Natural killer cell (primary cell): ENCODE results near the gene CDK5RAP1. TPM values are rescaled to one million over a fixed set of nuclear protein-coding genes. Genes with fewer than 3 reads are reported as not detected.
A peak's percentile ranks its signal among the peaks of the same experiment; 100 is the strongest.
"Not testable (repeated sequence)": the region's sequence is repeated elsewhere in the genome, so short reads cannot be mapped to it uniquely, and the experiment has no call there.

Experiments used
- ATAC-seq, 3 donors: fragments of 150-1000 bp in 2 of 3; fragments of 200-7000 bp in 1 of 3; cut with Tn5 transposase; 1 replicate in 1 of 3; 2 replicates in 2 of 3; pipeline ENCODE4 v1.10.0; 2021; ENCODE audit warnings: mild to moderate bottlenecking in 2 of 3, moderate library complexity in 2 of 3
- DNase-seq, 2 donors: peaks; one replicate each; pipeline versions ENCODE4 v3.0.0 to v3.0.0-alpha.2; 2013 to 2021; ENCODE audit warnings: mixed read lengths in 1 of 2
- H3K27ac ChIP-seq: one replicate; pipeline ENCODE4 v1.5.1; 2013; ENCODE audit warnings: mild to moderate bottlenecking, low read length
- H3K27me3 ChIP-seq: one replicate; pipeline ENCODE4 v1.6.1; 2013; ENCODE audit warnings: low read length; ENCODE audit not compliant: control insufficient read depth, insufficient read depth
- H3K36me3 ChIP-seq: one replicate; pipeline ENCODE4 v1.6.1; 2013; ENCODE audit warnings: low read length; ENCODE audit not compliant: control insufficient read depth, insufficient read depth
- H3K4me1 ChIP-seq: one replicate; pipeline ENCODE4 v1.6.1; 2013; ENCODE audit warnings: low read length; ENCODE audit not compliant: control insufficient read depth, insufficient read depth
- H3K4me3 ChIP-seq: one replicate; pipeline ENCODE4 v1.5.1; 2013; ENCODE audit warnings: low read length
- H3K9me3 ChIP-seq: one replicate; pipeline ENCODE4 v1.6.1; 2013; ENCODE audit warnings: low read length; ENCODE audit not compliant: control insufficient read depth, insufficient read depth
- H3K27ac Mint-ChIP-seq, 2 donors: one replicate each; pipeline ENCODE4 v1.8.0; 2022; ENCODE audit warnings: mild to moderate bottlenecking in 2 of 2, mixed read lengths in 2 of 2, moderate library complexity in 1 of 2
- H3K27me3 Mint-ChIP-seq, 2 donors: one replicate each; pipeline ENCODE4 v1.8.0; 2022; ENCODE audit warnings: low read depth in 2 of 2, mixed read lengths in 2 of 2
- H3K36me3 Mint-ChIP-seq: one replicate; pipeline ENCODE4 v1.8.0; 2022; ENCODE audit warnings: mixed read lengths
- H3K4me1 Mint-ChIP-seq, 2 donors: one replicate each; pipeline ENCODE4 v1.8.0; 2022; ENCODE audit warnings: mixed read lengths in 2 of 2
- H3K4me3 Mint-ChIP-seq: one replicate; pipeline ENCODE4 v1.8.0; 2022; ENCODE audit warnings: mild to moderate bottlenecking, moderate library complexity, mixed read lengths
- H3K9me3 Mint-ChIP-seq, 2 donors: one replicate each; pipeline ENCODE4 v1.8.0; 2022; ENCODE audit warnings: mixed read lengths in 2 of 2
- WGBS: methylation state at CpG from one replicate; pipeline ENCODE4 v1.1.7; 2013; ENCODE audit warnings: missing lambda C conversion rate; ENCODE audit not compliant: insufficient coverage; 5-methylcytosine and 5-hydroxymethylcytosine counted together
- intact Hi-C: fragments of 100-400 bp; cut with micrococcal nuclease; formaldehyde crosslinking; loops from one replicate; pipeline ENCODE4 v1.14.2; 2022
- total RNA-seq, 4 donors: library from RNA; stranded (reverse); fragments of 120-200 nt in 1 of 4; gene quantifications; one replicate each; pipeline versions ENCODE4 v1.2.3 to v1.2.4, GENCODE V29; 2013 to 2022
- TF ChIP-seq, protein P1 (sequence below): fragments of 200-600 bp; IDR thresholded peaks from one replicate; pipeline ENCODE4 v1.8.0; 2022; ENCODE audit warnings: antibody characterized with exemption

Gene CDK5RAP1
- total RNA-seq, 3 donors from 2014 or later (not counting 1 experiment from before 2014, with no cell fraction given): 59.7 to 71.5 (median 62.6) TPM

DNA sequence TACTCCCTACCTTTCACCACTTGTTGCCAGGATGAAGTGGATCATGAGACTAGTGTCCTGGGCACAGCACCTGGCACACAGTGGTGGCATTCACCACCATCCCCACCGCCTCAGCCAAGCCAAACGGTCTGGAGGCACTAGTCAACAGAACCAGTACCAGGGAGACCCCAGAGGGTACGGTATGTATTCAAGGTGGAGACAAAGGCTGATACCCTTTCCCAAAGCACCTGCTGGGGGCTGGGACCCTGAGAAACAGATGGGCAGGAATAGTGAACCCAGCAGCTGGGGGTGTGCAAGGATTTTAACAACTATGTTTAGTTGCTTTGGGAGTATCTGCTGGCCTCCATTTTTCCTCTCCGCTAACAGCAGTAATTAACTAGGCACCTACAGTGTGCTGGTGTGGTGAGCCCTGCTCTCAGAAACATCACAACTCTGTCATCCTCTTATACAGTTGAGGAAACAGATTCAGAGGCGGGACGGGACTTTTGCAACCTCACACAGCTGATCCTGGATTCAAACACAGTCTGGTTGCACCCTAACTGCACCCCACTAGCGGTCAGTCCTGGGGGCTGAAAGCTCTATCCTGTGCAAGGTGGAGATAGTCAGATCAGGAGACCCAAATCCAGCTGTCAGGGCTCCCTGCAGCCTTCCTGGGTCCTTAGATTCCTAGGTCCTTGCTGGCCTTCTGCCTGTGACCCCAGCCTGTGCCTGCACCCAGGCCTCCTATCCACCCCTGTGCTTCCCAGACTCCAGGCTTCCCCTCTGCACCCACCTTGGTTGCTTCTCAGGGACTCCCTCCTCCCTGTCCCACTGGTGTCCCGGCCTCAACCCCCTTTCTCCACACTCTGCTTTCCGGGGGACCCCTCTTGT is 41.1 kb upstream of the CDK5RAP1 start:
- peak; percentile 15 to 37 for DNase-seq
- Mint-ChIP-seq H3K27ac (peak overlapping the region in 1 of 2 donors; percentile 40), H3K4me3 (peak overlapping the region; percentile 85), H3K27me3 (no peaks in the 10 kb centered on the region), H3K9me3 (no peaks in the 10 kb centered on the region), H3K4me1 (peaks cover 11 to 18% of the 10 kb centered on the region in 2 donors), H3K36me3 (no peaks in the 10 kb centered on the region)
- Histone ChIP-seq H3K27me3 (no peaks in the 10 kb centered on the region), H3K4me3 (no peak overlapping the region), H3K4me1 (peaks cover 16% of the 10 kb centered on the region), H3K27ac (no peak overlapping the region), H3K36me3 (no peaks in the 10 kb centered on the region), H3K9me3 (no peaks in the 10 kb centered on the region)
- WGBS: 75% methylated on average over 8 of the region's 9 CpGs
- intact Hi-C loops: no loop called here
- TF ChIP-seq, protein P1, sequence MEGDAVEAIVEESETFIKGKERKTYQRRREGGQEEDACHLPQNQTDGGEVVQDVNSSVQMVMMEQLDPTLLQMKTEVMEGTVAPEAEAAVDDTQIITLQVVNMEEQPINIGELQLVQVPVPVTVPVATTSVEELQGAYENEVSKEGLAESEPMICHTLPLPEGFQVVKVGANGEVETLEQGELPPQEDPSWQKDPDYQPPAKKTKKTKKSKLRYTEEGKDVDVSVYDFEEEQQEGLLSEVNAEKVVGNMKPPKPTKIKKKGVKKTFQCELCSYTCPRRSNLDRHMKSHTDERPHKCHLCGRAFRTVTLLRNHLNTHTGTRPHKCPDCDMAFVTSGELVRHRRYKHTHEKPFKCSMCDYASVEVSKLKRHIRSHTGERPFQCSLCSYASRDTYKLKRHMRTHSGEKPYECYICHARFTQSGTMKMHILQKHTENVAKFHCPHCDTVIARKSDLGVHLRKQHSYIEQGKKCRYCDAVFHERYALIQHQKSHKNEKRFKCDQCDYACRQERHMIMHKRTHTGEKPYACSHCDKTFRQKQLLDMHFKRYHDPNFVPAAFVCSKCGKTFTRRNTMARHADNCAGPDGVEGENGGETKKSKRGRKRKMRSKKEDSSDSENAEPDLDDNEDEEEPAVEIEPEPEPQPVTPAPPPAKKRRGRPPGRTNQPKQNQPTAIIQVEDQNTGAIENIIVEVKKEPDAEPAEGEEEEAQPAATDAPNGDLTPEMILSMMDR: no peak
- no peak for ATAC-seq

DNA sequence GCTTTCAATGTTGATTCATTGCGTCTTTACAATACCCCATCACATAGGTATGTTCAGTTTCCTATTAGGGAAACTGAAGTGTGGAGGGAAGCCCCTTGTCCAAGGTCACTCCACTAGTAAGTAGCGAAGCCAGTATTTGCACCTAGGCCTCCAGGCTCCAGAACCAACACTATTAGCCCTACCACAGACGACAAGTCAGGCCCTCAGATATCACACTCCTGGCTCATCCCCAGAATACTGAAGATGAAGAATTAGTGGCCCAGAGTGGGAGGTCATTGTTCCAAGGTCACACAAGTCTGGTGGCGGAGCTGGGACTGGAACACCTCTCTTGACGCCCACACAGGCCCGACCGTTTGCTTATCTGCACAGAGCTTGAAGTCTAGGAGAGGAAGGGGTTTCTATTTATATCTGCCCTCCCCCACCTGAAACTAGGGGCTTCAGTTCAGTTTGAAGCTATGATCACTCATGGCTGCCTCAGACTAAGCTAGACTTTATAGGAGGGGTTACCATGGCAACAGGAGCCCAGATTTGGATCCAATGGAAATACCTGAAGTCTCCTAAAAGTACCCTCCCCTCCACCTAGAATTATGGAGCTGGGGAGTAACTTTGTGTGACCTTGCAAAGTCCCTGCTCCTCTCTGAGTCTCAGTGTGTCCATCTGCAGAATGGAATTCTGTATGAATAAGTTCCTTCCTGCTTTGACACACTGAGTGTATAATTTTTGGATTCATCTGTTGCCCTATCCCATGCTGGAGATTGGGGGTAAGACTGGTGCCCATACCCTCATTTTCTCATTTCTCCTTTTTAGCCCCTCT is 40.0 kb upstream of the CDK5RAP1 start:
- Histone ChIP-seq H3K36me3 (no peaks in the 10 kb centered on the region), H3K27ac (no peak overlapping the region), H3K4me3 (no peak overlapping the region), H3K4me1 (peaks cover 16% of the 10 kb centered on the region), H3K27me3 (no peaks in the 10 kb centered on the region), H3K9me3 (no peaks in the 10 kb centered on the region)
- intact Hi-C loops: no loop called here
- H3K27me3 Mint-ChIP-seq: no peaks in the 10 kb centered on the region
- peaks cover 11 to 18% of the 10 kb centered on the region in 2 donors for H3K4me1 Mint-ChIP-seq
- H3K4me3 Mint-ChIP-seq: peak overlapping the region; percentile 85
- DNase-seq: no peak
- H3K9me3 Mint-ChIP-seq: no peaks in the 10 kb centered on the region
- WGBS: 85% methylated on average over 3 of the region's 7 CpGs
- TF ChIP-seq, protein P1: no peak
- H3K36me3 Mint-ChIP-seq: no peaks in the 10 kb centered on the region
- no peak overlapping the region for H3K27ac Mint-ChIP-seq
- ATAC-seq: no peak

DNA sequence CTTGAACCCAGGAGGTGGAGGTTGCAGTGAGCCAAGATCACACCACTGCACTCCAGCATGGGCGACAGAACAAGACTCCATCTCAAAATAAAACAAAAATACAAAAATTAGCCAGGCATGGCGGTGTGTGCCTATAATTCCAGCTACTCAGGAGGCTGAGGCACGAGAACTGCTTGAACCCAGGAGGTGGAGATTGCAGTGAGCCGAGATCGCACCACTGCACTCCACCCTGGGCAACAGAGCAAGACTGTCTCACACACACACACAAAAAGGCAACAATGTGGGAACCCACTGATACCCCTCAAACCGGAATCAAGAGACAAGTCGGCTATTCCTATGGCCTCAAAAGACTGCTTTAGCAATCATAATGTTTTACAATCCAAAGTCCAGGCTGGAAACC is 39.2 kb upstream of the CDK5RAP1 start:
- H3K9me3 ChIP-seq, H3K27ac Mint-ChIP-seq, H3K36me3 Mint-ChIP-seq, ATAC-seq, DNase-seq, intact Hi-C loops, H3K27me3 ChIP-seq, H3K4me3 Mint-ChIP-seq, H3K36me3 ChIP-seq, H3K27me3 Mint-ChIP-seq, H3K4me3 ChIP-seq, H3K9me3 Mint-ChIP-seq, H3K27ac ChIP-seq: not testable (repeated sequence)
- H3K4me1 Mint-ChIP-seq: peaks cover 11 to 18% of the 10 kb centered on the region in 2 donors
- H3K4me1 ChIP-seq: peaks cover 16% of the 10 kb centered on the region
- 95% methylated on average over 7 of the region's 7 CpGs for WGBS

DNA sequence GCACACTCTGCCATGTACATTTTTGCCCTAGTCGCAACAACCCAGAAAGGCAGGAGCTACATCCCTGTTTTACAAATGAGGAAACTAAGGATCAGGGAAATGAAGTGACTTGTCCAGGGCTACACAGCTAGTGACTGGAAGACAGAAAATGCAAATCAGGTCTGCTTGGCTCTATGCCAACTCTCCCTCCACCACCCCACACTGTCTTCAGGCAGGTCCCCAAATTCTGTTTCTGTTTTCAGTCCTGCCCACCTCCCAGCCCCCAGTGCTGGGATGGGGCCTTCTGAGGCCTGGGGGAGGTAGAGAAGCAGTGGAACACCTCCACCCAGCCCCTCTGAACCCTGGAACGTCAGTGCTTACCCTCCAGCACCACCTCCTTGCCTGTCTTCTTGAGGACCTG is 37.2 kb upstream of the CDK5RAP1 start:
- H3K36me3 ChIP-seq: no peaks in the 10 kb centered on the region

More for the DNA sequence above, 37.2 kb upstream of the CDK5RAP1 start:
- intact Hi-C loops: no loop called here
- H3K27ac ChIP-seq: no peak overlapping the region
- WGBS: 85% methylated on average over 2 of the region's 2 CpGs
- H3K4me1 ChIP-seq: peaks cover 8% of the 10 kb centered on the region
- ATAC-seq (no peak), DNase-seq (no peak)
- no peaks in the 10 kb centered on the region for H3K36me3 Mint-ChIP-seq
- no peak overlapping the region for H3K4me3 Mint-ChIP-seq
- no peaks in the 10 kb centered on the region for H3K27me3 ChIP-seq
- H3K4me3 ChIP-seq: no peak overlapping the region
- H3K4me1 Mint-ChIP-seq: peaks cover 0 to 5% of the 10 kb centered on the region in 2 donors
- H3K9me3 ChIP-seq: no peaks in the 10 kb centered on the region
- no peaks in the 10 kb centered on the region for H3K27me3 Mint-ChIP-seq
- TF ChIP-seq, protein P1: no peak
- H3K9me3 Mint-ChIP-seq: no peaks in the 10 kb centered on the region
- no peak overlapping the region for H3K27ac Mint-ChIP-seq
